MM.1S (cell line): ENCODE results near the gene EFNA4.

Experiments used
- DNase-seq: peaks from one replicate; pipeline ENCODE4 v3.0.0-alpha.2; 2015
- H2AFZ ChIP-seq: fragments of 300-600 bp; sonication (generic); 2 replicates; pipeline ENCODE4 v1.6.0; 2016; ENCODE audit warnings: antibody characterized with exemption, low read length
- H3F3A ChIP-seq: fragments of 300-600 bp; sonication (generic); 2 replicates; pipeline ENCODE4 v1.6.1; 2016; ENCODE audit warnings: mild to moderate bottlenecking, antibody characterized with exemption, low read length, moderate library complexity, mixed read lengths; ENCODE audit not compliant: insufficient read depth
- H3K27ac ChIP-seq: fragments of 300-600 bp; sonication (generic); 2 replicates; pipeline ENCODE4 v1.5.1; 2016; ENCODE audit warnings: mild to moderate bottlenecking, low read length
- H3K27me3 ChIP-seq: fragments of 300-600 bp; sonication (generic); replicated peaks from 2 replicates; pipeline ENCODE4 v1.6.0; 2016; ENCODE audit warnings: low read length; ENCODE audit not compliant: insufficient read depth
- H3K36me3 ChIP-seq: fragments of 300-600 bp; sonication (generic); replicated peaks from 2 replicates; pipeline ENCODE4 v1.6.1; 2016; ENCODE audit warnings: mild to moderate bottlenecking, low read length, mixed read lengths; ENCODE audit not compliant: insufficient read depth
- H3K4me1 ChIP-seq: fragments of 300-600 bp; sonication (generic); 2 replicates; pipeline ENCODE4 v1.6.1; 2016; ENCODE audit warnings: low read length, mixed read lengths
- H3K4me2 ChIP-seq: fragments of 300-600 bp; sonication (generic); 2 replicates; pipeline ENCODE4 v1.6.0; 2016; ENCODE audit warnings: low read depth, low read length
- H3K4me3 ChIP-seq: fragments of 300-600 bp; sonication (generic); 2 replicates; pipeline ENCODE4 v1.5.1; 2016; ENCODE audit warnings: low read length, mixed read lengths
- H3K79me2 ChIP-seq: fragments of 300-600 bp; sonication (generic); 2 replicates; pipeline ENCODE4 v1.6.1; 2016; ENCODE audit warnings: mixed run types, low read length, mixed read lengths
- H3K9ac ChIP-seq: fragments of 300-600 bp; sonication (generic); 2 replicates; pipeline ENCODE4 v1.6.1; 2016; ENCODE audit warnings: low read length, mixed read lengths
- H3K9me2 ChIP-seq: fragments of 300-600 bp; sonication (generic); replicated peaks from 2 replicates; pipeline ENCODE4 v1.6.1; 2016; ENCODE audit warnings: mild to moderate bottlenecking, low read length, mixed read lengths; ENCODE audit not compliant: insufficient read depth
- H3K9me3 ChIP-seq: fragments of 300-600 bp; sonication (generic); replicated peaks from 2 replicates; pipeline ENCODE4 v1.6.1; 2016; ENCODE audit warnings: mild to moderate bottlenecking, low read length, mixed read lengths; ENCODE audit not compliant: insufficient read depth
- H4K20me1 ChIP-seq: fragments of 300-600 bp; sonication (generic); 2 replicates; pipeline ENCODE4 v1.6.1; 2016; ENCODE audit warnings: mild to moderate bottlenecking, low read length, moderate library complexity, mixed read lengths; ENCODE audit not compliant: insufficient read depth
- CTCF ChIP-seq: fragments of 300-600 bp; sonication (generic); IDR thresholded peaks from 2 replicates; pipeline ENCODE4 v1.5.1; 2016; ENCODE audit warnings: antibody characterized with exemption, low read length, mixed read lengths
- EZH2 ChIP-seq: fragments of 300-600 bp; sonication (generic); optimal IDR thresholded peaks from 2 replicates; pipeline ENCODE3; 2017; ENCODE audit warnings: low read depth, mild to moderate bottlenecking, antibody characterized with exemption, low read length, mixed read lengths
- EZH2phosphoT487 ChIP-seq: fragments of 300-600 bp; sonication (generic); IDR thresholded peaks from 2 replicates; pipeline ENCODE4 v1.6.1; 2018; ENCODE audit warnings: antibody characterized with exemption, low read length

Gene EFNA4

GRCh38 chr1:155018617-155019348 is 44.8 kb upstream of the EFNA4 start:
- no peaks in the 10 kb centered on the region; the same call in 1 of the 2 replicates for H3K36me3 ChIP-seq
- no peak overlapping the region for H3K9ac ChIP-seq
- no peak overlapping the region for H3K4me3 ChIP-seq

GRCh38 chr1:155019377-155020245 is 43.9 kb upstream of the EFNA4 start:
- no peak overlapping the region for H3K4me2 ChIP-seq
- TF ChIP-seq EZH2phosphoT487 (no peak), EZH2 (no peak), CTCF (no peak)
- no peak overlapping the region for H2AFZ ChIP-seq

More at GRCh38 chr1:155018617-155019348, 44.8 kb upstream of the EFNA4 start:
- TF ChIP-seq CTCF: no peak
- TF ChIP-seq EZH2: no peak
- no peak for TF ChIP-seq EZH2phosphoT487
- H4K20me1 ChIP-seq: no peaks in the 10 kb centered on the region
- peaks cover 37% of the 10 kb centered on the region for H3F3A ChIP-seq
- H3K4me1 ChIP-seq: peaks cover 30% of the 10 kb centered on the region
- no peaks in the 10 kb centered on the region for H3K79me2 ChIP-seq
- H3K27ac ChIP-seq: no peak overlapping the region
- no peak overlapping the region for H2AFZ ChIP-seq
- DNase-seq: no peak
- no peaks in the 10 kb centered on the region for H3K9me2 ChIP-seq
- H3K9me3 ChIP-seq: no peaks in the 10 kb centered on the region
- no peaks in the 10 kb centered on the region for H3K27me3 ChIP-seq
- H3K4me2 ChIP-seq: no peak overlapping the region

GRCh38 chr1:155022136-155022926 is 41.2 kb upstream of the EFNA4 start:
- no peak for DNase-seq
- Histone ChIP-seq H3K4me1 (peaks cover 7% of the 10 kb centered on the region), H3K9ac (no peak overlapping the region), H3K27ac (no peak overlapping the region), H3K79me2 (no peaks in the 10 kb centered on the region), H3K4me3 (no peak overlapping the region), H3K36me3 (no peaks in the 10 kb centered on the region), H2AFZ (no peak overlapping the region), H3K27me3 (no peaks in the 10 kb centered on the region), H3K9me3 (no peaks in the 10 kb centered on the region), H3K4me2 (no peak overlapping the region), H3F3A (peaks cover 9% of the 10 kb centered on the region; the same call in 1 of the 2 replicates), H3K9me2 (no peaks in the 10 kb centered on the region), H4K20me1 (no peaks in the 10 kb centered on the region)
- no peak for TF ChIP-seq CTCF

More at GRCh38 chr1:155019377-155020245, 43.9 kb upstream of the EFNA4 start:
- no peak overlapping the region for H3K4me3 ChIP-seq
- DNase-seq: no peak
- no peaks in the 10 kb centered on the region; the same call in 1 of the 2 replicates for H3K36me3 ChIP-seq
- H3K9me2 ChIP-seq: no peaks in the 10 kb centered on the region
- H3K79me2 ChIP-seq: no peaks in the 10 kb centered on the region
- no peak overlapping the region for H3K9ac ChIP-seq
- peaks cover 30% of the 10 kb centered on the region for H3K4me1 ChIP-seq
- H3K9me3 ChIP-seq: no peaks in the 10 kb centered on the region
- H3F3A ChIP-seq: peaks cover 29% of the 10 kb centered on the region
- H4K20me1 ChIP-seq: no peaks in the 10 kb centered on the region
- H3K27ac ChIP-seq: no peak overlapping the region
- H3K27me3 ChIP-seq: no peaks in the 10 kb centered on the region
